Endodermal cell (in vitro differentiated cells): ENCODE data around the gene F13A1. TPM values are rescaled to one million over a fixed set of nuclear protein-coding genes. Genes with fewer than 3 reads are reported as not detected.

Experiments used
- DNase-seq: peaks from one replicate; pipeline ENCODE4 v3.0.0-alpha.2; 2017
- H3K27ac ChIP-seq: 2 replicates; pipeline ENCODE4 v1.5.1; 2013; ENCODE audit warnings: mild to moderate bottlenecking, low read depth, low read length, moderate library complexity
- H3K27me3 ChIP-seq: 2 replicates; pipeline ENCODE4 v1.6.1; 2013; ENCODE audit warnings: mild to moderate bottlenecking, low read length, moderate library complexity; ENCODE audit not compliant: insufficient read depth, control insufficient read depth, poor library complexity, severe bottlenecking
- H3K36me3 ChIP-seq: 2 replicates; pipeline ENCODE4 v1.7.0; 2013; ENCODE audit warnings: mild to moderate bottlenecking, low read length, moderate library complexity; ENCODE audit not compliant: control insufficient read depth, insufficient read depth
- H3K4me1 ChIP-seq: one replicate; pipeline ENCODE4 v1.7.0; 2013; ENCODE audit warnings: low read length; ENCODE audit not compliant: control insufficient read depth, insufficient read depth
- H3K4me3 ChIP-seq: 2 replicates; pipeline ENCODE4 v1.5.1; 2013; ENCODE audit warnings: mild to moderate bottlenecking, low read length, moderate library complexity
- H3K9ac ChIP-seq: 2 replicates; pipeline ENCODE4 v1.6.1; 2013; ENCODE audit warnings: mild to moderate bottlenecking, low read length, moderate library complexity; ENCODE audit not compliant: poor library complexity, severe bottlenecking; ENCODE audit errors: extremely low read depth
- H3K9me3 ChIP-seq: 2 replicates; pipeline ENCODE4 v1.6.1; 2013; ENCODE audit warnings: mild to moderate bottlenecking, low read length, moderate library complexity; ENCODE audit not compliant: control insufficient read depth
- H3K27ac Mint-ChIP-seq: 2 replicates; pipeline ENCODE4 v1.8.0; 2020; ENCODE audit warnings: mixed read lengths
- H3K27me3 Mint-ChIP-seq: 2 replicates; pipeline ENCODE4 v1.8.0; 2021; ENCODE audit warnings: mild to moderate bottlenecking, mixed read lengths; ENCODE audit not compliant: insufficient read depth
- H3K36me3 Mint-ChIP-seq: 2 replicates; pipeline ENCODE4 v1.8.0; 2020; ENCODE audit warnings: low read depth, mixed read lengths
- H3K4me1 Mint-ChIP-seq: 2 replicates; pipeline ENCODE4 v1.8.0; 2020; ENCODE audit warnings: mixed read lengths
- H3K4me3 Mint-ChIP-seq: 2 replicates; pipeline ENCODE4 v1.8.0; 2020; ENCODE audit warnings: mild to moderate bottlenecking, moderate library complexity, mixed read lengths
- H3K9me3 Mint-ChIP-seq: 2 replicates; pipeline ENCODE4 v1.8.0; 2020; ENCODE audit warnings: mild to moderate bottlenecking, mixed read lengths
- CTCF ChIP-seq: fragments of 200-600 bp; sonication (generic); conservative IDR thresholded peaks from 2 replicates; pipeline ENCODE4 v1.5.0; 2021; ENCODE audit warnings: antibody characterized with exemption, mild to moderate bottlenecking
- whole genome bisulfite sequencing, 2 experiments: methylation state at CpG; one replicate each; pipeline versions ENCODE4 v1.1.5 to v1.1.7; 2013; ENCODE audit warnings: missing lambda C conversion rate in 2 of 2, mixed read lengths in 1 of 2; ENCODE audit not compliant: insufficient coverage in 1 of 2, insufficient read length in 1 of 2; 5-methylcytosine and 5-hydroxymethylcytosine counted together
- total RNA-seq, 2 donors: library from RNA; stranded (reverse); fragmentation: NEBNext Ultra II Directional in 1 of 2; extraction: Animal tissue kit (Norgen Biotek cat#: 25700) in 1 of 2; gene quantifications; 2 replicates in 1 of 2; 3 replicates in 1 of 2; pipeline ENCODE4 v1.2.1, GENCODE V29; 2021

F13A1 gene
- total RNA-seq, 2 donors from 2014 or later, result 1.1 to 1.3 TPM

GRCh38 chr6:6227896-6228295, 92.6 kb downstream of the F13A1 start:
- no peak overlapping the region for H3K4me3 Mint-ChIP-seq
- no peak for TF ChIP-seq CTCF
- DNase-seq, result no peak
- Histone ChIP-seq H3K27me3 (no peaks in the 10 kb centered on the region), H3K4me3 (no peak overlapping the region), H3K9me3 (no peaks in the 10 kb centered on the region), H3K4me1 (no peaks in the 10 kb centered on the region), H3K36me3 (no peaks in the 10 kb centered on the region), H3K27ac (no peak overlapping the region), H3K9ac (no peak overlapping the region)
- WGBS, 2 experiments, result 29 to 54% methylated on average over 1 of the region's 1 CpG
- H3K27ac Mint-ChIP-seq, result no peak overlapping the region
- H3K27me3 Mint-ChIP-seq, result no peaks in the 10 kb centered on the region
- H3K36me3 Mint-ChIP-seq, result no peaks in the 10 kb centered on the region
- H3K4me1 Mint-ChIP-seq, result peaks cover 24% of the 10 kb centered on the region
- peaks cover 8% of the 10 kb centered on the region for H3K9me3 Mint-ChIP-seq

- Mint-ChIP-seq H3K27ac (no peak overlapping the region), H3K27me3 (no peaks in the 10 kb centered on the region), H3K36me3 (no peaks in the 10 kb centered on the region), H3K9me3 (peaks cover 6% of the 10 kb centered on the region), H3K4me3 (no peak overlapping the region), H3K4me1 (peaks cover 24% of the 10 kb centered on the region)
- 48 to 60% methylated on average over 1 to 2 of the region's 2 CpGs for WGBS, 2 experiments
- Histone ChIP-seq H3K27me3 (no peaks in the 10 kb centered on the region), H3K4me3 (no peak overlapping the region), H3K9me3 (no peaks in the 10 kb centered on the region), H3K27ac (no peak overlapping the region), H3K4me1 (no peaks in the 10 kb centered on the region), H3K36me3 (no peaks in the 10 kb centered on the region), H3K9ac (no peak overlapping the region)
- no peak for TF ChIP-seq CTCF
- DNase-seq, result no peak
Measured at GRCh38 chr6:6225885-6226529, 94.5 kb downstream of the F13A1 start.

GRCh38 chr6:6224933-6225486, 95.5 kb downstream of the F13A1 start:
- Mint-ChIP-seq H3K4me3 (no peak overlapping the region), H3K9me3 (no peaks in the 10 kb centered on the region), H3K36me3 (no peaks in the 10 kb centered on the region), H3K27ac (no peak overlapping the region), H3K27me3 (no peaks in the 10 kb centered on the region), H3K4me1 (peaks cover 14% of the 10 kb centered on the region)
- Histone ChIP-seq H3K27me3 (no peaks in the 10 kb centered on the region), H3K9ac (no peak overlapping the region), H3K9me3 (no peaks in the 10 kb centered on the region), H3K4me3 (no peak overlapping the region), H3K4me1 (no peaks in the 10 kb centered on the region), H3K27ac (no peak overlapping the region), H3K36me3 (no peaks in the 10 kb centered on the region)
- 94 to 98% methylated on average over 6 of the region's 6 CpGs for WGBS, 2 experiments
- TF ChIP-seq CTCF, result no peak
- no peak for DNase-seq
